ENCODE measurements around the gene ALDH4A1.

- TF ChIP-seq CTCF (IDR thresholded peaks at IDR 0.05; ENCODE audit: insufficient read depth, low read depth, low read length) (no peak), EZH2 (IDR thresholded peaks at IDR 0.05; ENCODE audit: insufficient read depth, low read length) (no peak)
These were observed 45.9 kb downstream of the ALDH4A1 start for GRCh38 chr1:18856435-18856834.

Data from astrocyte (in vitro differentiated cells and primary cell).